Tibial artery (tissue), 4 donors: ENCODE data around the gene DSC3.

Experiments
- DNase-seq, 2 donors: peaks; one replicate each; pipeline ENCODE4 v3.0.0-alpha.2; 2019
- H3K27ac ChIP-seq, 2 donors: fragments of 200-600 bp; sonication (generic) in 1 of 2; 1 replicate in 1 of 2; 2 replicates in 1 of 2; pipeline ENCODE4 v1.5.1; 2018 to 2019; ENCODE audit warnings: mild to moderate bottlenecking in 1 of 2
- H3K27me3 ChIP-seq, 2 donors: fragments of 200-600 bp; sonication (generic) in 1 of 2; one replicate each; pipeline versions ENCODE4 v1.5.1 to v1.6.0; 2016 to 2019
- H3K36me3 ChIP-seq, 3 donors: fragments of 200-600 bp; sonication (generic) in 2 of 3; one replicate each; pipeline ENCODE4 v1.5.1; 2016 to 2019; ENCODE audit warnings: mild to moderate bottlenecking in 2 of 3
- H3K4me1 ChIP-seq, 4 donors: fragments of 200-600 bp; sonication (generic) in 2 of 4; 1 replicate in 3 of 4; 2 replicates in 1 of 4; pipeline ENCODE4 v1.5.1; 2016 to 2019
- H3K4me3 ChIP-seq, 2 donors: fragments of 200-600 bp; sonication (generic) in 1 of 2; 1 replicate in 1 of 2; 2 replicates in 1 of 2; pipeline ENCODE4 v1.5.1; 2018 to 2019; ENCODE audit warnings: mild to moderate bottlenecking in 2 of 2
- H3K9me3 ChIP-seq, 3 donors: fragments of 200-600 bp; sonication (generic) in 1 of 3; one replicate each; pipeline ENCODE4 v1.5.1; 2016 to 2019
- intact Hi-C: fragments of 100-400 bp; cut with DNase I; formaldehyde crosslinking; loops from one replicate; pipeline ENCODE4 v1.15.0; 2023; ENCODE audit warnings: low total_unique reads
- TF ChIP-seq, protein P1 (sequence below), 2 experiments: fragments of 200-600 bp in 1 of 2; fragments of 450-650 bp in 1 of 2; IDR thresholded peaks; one replicate each; pipeline ENCODE4 v1.5.1; 2017 to 2019; ENCODE audit warnings: antibody characterized with exemption in 2 of 2, mild to moderate bottlenecking in 1 of 2, moderate library complexity in 1 of 2

The DSC3 gene

DNA sequence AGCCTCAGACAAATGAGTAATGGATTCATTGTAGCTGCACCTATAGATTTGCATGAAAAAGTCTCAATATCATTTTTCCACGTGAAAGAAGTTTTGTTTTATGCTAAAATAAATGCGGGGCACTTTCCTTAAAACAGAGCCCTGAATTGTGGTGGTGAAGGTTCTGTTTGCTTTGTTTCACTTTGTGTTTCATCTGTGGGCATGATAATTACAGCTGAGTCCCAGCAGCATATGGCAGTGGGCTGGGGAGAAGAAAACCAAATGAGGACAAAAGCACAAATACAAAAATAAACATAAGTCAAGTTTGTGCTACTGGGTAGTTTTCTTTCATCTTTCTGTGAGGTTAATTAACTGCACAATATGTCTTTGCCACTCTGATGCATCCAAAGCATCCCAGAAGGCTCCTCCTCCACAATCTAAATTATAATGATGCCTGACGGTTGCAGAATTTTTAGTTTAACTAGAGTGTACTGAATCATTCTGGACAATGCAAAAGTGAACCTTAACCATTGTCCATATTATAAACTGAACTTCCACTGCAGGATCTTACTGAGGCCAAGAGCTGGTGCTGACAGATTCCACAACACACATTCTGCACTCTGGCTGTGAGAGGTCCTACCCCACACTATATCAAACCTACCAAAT lies 97.6 kb downstream of the DSC3 start:
- Histone ChIP-seq H3K36me3 (no peaks in the 10 kb centered on the region), H3K4me3 (no peak overlapping the region), H3K4me1 (no peaks in the 10 kb centered on the region), H3K27ac (no peak overlapping the region), H3K9me3 (peaks cover 0 to 7% (median 0%) of the 10 kb centered on the region in 3 donors), H3K27me3 (no peaks in the 10 kb centered on the region)
- no peak for DNase-seq
- TF ChIP-seq, protein P1, sequence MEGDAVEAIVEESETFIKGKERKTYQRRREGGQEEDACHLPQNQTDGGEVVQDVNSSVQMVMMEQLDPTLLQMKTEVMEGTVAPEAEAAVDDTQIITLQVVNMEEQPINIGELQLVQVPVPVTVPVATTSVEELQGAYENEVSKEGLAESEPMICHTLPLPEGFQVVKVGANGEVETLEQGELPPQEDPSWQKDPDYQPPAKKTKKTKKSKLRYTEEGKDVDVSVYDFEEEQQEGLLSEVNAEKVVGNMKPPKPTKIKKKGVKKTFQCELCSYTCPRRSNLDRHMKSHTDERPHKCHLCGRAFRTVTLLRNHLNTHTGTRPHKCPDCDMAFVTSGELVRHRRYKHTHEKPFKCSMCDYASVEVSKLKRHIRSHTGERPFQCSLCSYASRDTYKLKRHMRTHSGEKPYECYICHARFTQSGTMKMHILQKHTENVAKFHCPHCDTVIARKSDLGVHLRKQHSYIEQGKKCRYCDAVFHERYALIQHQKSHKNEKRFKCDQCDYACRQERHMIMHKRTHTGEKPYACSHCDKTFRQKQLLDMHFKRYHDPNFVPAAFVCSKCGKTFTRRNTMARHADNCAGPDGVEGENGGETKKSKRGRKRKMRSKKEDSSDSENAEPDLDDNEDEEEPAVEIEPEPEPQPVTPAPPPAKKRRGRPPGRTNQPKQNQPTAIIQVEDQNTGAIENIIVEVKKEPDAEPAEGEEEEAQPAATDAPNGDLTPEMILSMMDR (IDR thresholded peaks at IDR 0.05) = no peak
- intact Hi-C loops = no loop called here

DNA sequence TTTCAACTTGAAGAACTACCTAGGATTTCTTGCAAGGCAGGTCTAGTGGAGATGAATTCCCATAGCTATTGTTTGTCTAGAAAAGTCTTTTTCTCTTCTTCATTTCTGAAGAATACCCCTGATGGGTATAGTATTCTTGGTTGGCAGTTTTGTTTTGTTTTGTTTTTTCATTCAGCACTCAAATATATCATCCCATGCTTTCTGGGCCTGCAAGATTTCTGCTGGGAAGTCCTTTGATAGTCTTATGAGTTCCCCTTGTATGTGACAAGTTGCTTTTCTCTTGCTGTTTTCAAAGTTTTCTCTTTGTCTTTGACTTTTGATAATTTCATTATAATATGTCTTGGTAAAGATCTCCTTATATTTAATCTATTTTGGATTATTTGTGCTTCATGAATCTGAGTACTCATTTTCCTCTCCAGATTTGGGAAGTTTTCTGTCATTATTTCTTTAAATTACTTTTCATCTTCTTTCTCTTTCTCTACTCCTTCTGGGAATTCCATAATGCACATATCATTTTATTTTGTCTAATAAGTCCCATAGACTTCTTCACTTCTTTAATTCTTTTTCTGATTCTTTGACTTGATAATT lies 101.5 kb downstream of the DSC3 start:
- Histone ChIP-seq H3K4me3 (no peak overlapping the region), H3K27me3 (no peaks in the 10 kb centered on the region), H3K9me3 (peaks cover 0 to 7% (median 0%) of the 10 kb centered on the region in 3 donors), H3K36me3 (no peaks in the 10 kb centered on the region), H3K27ac (no peak overlapping the region), H3K4me1 (no peaks in the 10 kb centered on the region)
- intact Hi-C loops = no loop called here
- TF ChIP-seq, protein P1 (IDR thresholded peaks at IDR 0.05) = no peak
- DNase-seq = no peak
